ENCODE measurements around the gene FSHB. TPM values are rescaled to one million over a fixed set of nuclear protein-coding genes. Genes with fewer than 3 reads are reported as not detected.

The FSHB gene
- total RNA-seq, 3 donors from 2014 or later = not detected

DNA sequence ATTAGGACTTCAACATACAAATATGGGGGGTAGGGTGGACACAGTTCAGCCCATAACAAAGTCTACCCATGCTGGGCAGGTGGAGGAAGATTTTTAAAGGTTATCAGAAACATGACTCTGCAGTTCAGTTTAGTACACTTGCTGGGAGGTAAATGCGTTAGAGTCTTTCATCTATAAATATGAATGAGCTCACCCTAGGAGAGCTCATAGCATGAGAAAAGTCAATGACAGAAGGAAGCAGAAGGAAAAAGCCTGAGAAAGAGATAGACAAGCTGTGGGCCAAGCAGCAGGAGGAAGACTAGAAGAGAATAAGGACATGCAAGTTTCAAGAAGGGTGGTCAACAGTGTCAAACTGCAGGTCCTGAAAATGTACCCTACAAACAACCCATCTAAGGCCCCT lies 27.0 kb upstream of the FSHB start:
- TF ChIP-seq, protein P1, sequence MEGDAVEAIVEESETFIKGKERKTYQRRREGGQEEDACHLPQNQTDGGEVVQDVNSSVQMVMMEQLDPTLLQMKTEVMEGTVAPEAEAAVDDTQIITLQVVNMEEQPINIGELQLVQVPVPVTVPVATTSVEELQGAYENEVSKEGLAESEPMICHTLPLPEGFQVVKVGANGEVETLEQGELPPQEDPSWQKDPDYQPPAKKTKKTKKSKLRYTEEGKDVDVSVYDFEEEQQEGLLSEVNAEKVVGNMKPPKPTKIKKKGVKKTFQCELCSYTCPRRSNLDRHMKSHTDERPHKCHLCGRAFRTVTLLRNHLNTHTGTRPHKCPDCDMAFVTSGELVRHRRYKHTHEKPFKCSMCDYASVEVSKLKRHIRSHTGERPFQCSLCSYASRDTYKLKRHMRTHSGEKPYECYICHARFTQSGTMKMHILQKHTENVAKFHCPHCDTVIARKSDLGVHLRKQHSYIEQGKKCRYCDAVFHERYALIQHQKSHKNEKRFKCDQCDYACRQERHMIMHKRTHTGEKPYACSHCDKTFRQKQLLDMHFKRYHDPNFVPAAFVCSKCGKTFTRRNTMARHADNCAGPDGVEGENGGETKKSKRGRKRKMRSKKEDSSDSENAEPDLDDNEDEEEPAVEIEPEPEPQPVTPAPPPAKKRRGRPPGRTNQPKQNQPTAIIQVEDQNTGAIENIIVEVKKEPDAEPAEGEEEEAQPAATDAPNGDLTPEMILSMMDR (IDR thresholded peaks at IDR 0.05) = no peak

DNA sequence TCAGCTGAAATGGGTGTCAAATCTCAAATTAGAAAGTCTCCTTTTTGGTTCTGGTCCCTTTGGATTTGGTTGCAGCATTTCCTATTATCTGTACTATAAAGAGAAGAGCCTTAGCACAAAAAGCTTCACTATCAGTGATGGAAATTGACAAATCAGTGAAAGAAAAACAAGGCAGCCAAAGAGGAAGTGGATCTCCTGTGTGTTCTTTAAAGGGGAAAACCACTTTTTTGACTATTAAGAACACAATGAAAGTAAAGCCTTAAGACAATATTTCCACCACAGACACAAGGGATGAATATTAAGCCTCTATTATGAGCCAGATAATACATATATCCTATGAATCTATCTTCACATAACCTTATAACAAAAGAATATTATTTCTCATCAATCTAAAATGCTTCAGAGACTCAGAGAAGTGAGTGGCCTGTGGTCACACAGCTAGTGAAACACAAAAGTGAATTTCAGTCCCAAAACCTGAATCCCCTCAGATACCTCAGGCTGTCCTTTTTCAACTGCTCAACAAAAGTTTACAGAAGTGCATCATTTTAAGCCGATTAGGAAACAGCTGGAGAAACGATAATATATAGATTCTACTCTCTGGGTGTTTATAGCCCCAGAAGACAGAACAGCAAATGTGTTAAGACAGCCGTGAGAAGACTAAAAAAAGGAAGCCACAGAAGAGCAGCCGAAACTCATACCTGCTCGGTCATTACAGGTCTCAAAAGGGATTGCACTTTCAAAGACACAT lies 24.4 kb upstream of the FSHB start:
- intact Hi-C loops (cut with DNase I, micrococcal nuclease) = no loop called here
- H3K4me1 ChIP-seq (ENCODE audit: low read depth) = no peaks in the 10 kb centered on the region
- no peaks in the 10 kb centered on the region for H3K9me3 ChIP-seq
- no peak for DNase-seq
- no peaks in the 10 kb centered on the region for H3K36me3 ChIP-seq (ENCODE audit: low read depth)
- TF ChIP-seq, protein P1 (IDR thresholded peaks at IDR 0.05) = no peak
- no peak overlapping the region for H3K4me3 ChIP-seq
- ATAC-seq = no peak

More for the DNA sequence above, 27.0 kb upstream of the FSHB start:
- DNase-seq (no peak), ATAC-seq (no peak)
- Histone ChIP-seq H3K9me3 (no peaks in the 10 kb centered on the region), H3K4me1 (ENCODE audit: low read depth) (no peaks in the 10 kb centered on the region), H3K36me3 (ENCODE audit: low read depth) (no peaks in the 10 kb centered on the region), H3K4me3 (no peak overlapping the region)
- intact Hi-C loops (cut with DNase I, micrococcal nuclease) = no loop called here

DNA sequence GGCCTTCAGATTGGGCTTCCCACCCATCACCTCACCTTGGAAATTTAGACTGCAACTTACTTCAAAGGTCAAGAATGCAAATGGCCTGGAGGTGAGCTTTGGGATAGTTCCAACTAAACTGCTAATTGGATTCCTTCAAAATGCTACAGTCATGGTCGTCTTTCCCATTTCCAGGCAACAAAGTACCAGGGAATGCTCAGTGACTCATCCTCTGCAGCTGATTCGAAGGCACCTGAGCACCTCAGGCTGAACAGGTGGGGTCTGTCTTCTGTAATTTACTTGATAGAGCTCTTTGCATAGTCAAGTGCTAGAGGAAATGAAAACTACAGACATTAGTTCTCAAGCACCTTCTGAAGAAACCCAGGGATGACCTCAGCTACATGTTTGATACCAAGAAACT lies 20.5 kb upstream of the FSHB start:
- Histone ChIP-seq H3K9me3 (no peaks in the 10 kb centered on the region), H3K36me3 (ENCODE audit: low read depth) (no peaks in the 10 kb centered on the region), H3K4me1 (ENCODE audit: low read depth) (no peaks in the 10 kb centered on the region), H3K4me3 (no peak overlapping the region)
- TF ChIP-seq, protein P1 (IDR thresholded peaks at IDR 0.05) = no peak
- intact Hi-C loops (cut with DNase I, micrococcal nuclease) = no loop called here
- no peak for ATAC-seq
- DNase-seq = no peak

DNA sequence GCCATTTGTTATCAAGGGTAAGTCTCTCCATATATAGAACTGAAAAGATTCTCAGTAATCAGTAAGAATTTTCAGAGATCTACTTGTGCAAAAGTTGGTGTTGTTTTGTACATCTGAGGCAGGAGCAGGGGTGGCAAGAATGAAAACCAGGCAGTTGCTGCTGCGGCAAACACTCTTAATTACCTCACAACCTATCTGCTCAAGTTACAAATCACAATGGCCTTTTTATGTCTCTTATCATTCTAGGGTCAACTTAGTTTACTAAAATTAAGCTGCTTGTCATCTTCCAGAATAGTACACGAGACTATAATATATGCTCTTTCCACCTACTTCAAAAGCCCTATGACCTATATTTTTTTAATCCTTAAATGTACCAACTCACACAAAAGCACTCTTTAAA lies 14.3 kb upstream of the FSHB start:
- TF ChIP-seq, protein P1 (IDR thresholded peaks at IDR 0.05) = no peak
- ATAC-seq = no peak
- DNase-seq = no peak
- intact Hi-C loops (cut with DNase I, micrococcal nuclease) = no loop called here
- Histone ChIP-seq H3K4me1 (ENCODE audit: low read depth) (no peaks in the 10 kb centered on the region), H3K36me3 (ENCODE audit: low read depth) (no peaks in the 10 kb centered on the region), H3K9me3 (no peaks in the 10 kb centered on the region), H3K4me3 (no peak overlapping the region)

DNA sequence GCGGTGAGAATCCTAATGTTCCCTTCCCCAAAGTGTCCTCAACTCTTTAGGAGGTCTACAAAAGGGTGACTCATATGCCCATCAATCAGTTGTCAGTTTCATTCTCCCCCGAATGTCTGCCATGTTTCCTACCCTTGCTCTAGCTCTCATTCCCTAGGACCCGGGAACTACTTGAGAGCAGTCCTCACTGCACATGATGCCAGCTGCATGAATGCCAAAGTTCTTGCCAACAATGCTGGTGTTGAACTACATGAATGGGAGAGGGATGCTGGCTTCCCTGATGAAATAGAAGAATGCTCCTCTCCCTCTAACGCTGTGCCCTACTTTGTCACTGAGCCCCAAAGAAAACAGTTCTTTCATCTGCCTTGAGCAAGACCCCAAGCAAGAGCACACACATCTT lies 12.5 kb upstream of the FSHB start:
- Histone ChIP-seq H3K4me3 (no peak overlapping the region), H3K9me3 (no peaks in the 10 kb centered on the region), H3K4me1 (ENCODE audit: low read depth) (no peaks in the 10 kb centered on the region), H3K36me3 (ENCODE audit: low read depth) (no peaks in the 10 kb centered on the region)
- intact Hi-C loops (cut with DNase I, micrococcal nuclease) = no loop called here
- no peak for ATAC-seq
- TF ChIP-seq, protein P1 (IDR thresholded peaks at IDR 0.05) = no peak
- no peak for DNase-seq
